ENCODE measurements around the gene FGR.

Gene FGR

DNA sequence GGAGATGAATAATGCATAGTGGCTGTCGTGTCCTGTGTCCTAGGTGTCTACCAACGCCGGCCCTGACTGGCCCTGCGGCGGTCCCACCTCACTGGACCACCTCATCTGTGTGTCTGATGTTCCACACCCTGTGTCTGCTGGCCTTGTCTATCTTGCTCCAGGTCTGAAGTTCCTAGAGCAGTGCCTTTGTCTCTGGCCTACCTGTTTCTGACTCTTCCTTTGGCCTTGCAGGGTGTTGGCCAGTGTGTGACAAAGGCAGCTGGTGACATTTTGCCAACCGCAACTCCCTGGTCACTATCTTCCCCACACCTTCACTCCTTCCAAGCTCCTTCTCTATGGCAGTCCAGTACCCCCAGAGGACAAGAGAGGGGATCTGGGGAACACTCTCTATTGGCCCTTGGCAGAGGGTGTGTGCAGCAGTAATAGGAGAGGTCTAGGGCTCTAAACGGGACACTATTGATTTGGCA, 29.7 kb downstream of the FGR start:
- H3K9ac ChIP-seq, result no peak overlapping the region
- no peak overlapping the region for H3K27ac ChIP-seq
- H3K27me3 ChIP-seq (ENCODE audit: insufficient read depth, low read depth), result no peaks in the 10 kb centered on the region

DNA sequence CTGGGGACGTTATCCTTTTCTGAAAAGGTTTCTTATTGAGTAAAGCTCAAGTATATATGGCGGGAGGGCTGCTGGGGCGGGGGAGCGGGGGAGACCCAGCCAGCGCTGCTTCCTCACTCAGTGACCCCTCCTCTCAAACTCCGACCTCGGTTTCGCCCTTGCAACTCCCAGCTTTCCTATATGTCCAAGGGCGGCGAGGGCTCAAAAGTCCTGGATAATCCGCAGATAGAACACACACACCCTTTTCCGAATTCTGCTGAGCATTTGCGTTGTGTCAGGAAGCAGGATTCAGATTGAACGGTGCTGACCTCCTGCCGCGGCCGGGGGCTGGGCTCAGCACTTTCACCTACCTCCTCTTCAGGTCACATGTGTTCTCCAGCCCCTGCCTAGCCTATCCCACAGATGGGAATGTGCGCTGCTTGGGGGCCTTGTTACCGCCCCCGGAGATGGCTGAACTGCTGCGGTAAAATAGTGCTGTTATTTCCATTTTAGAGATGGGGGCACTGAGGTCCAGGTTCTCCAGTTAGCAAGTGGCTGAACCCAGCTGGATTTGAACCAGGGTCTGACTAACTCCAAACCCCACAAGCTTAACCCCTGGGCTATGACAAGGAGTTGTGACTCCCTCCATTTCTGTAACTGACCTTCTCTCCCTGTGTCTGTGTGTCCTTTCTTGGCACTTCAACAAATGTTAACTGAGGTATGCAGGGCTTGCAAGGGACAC, 30.2 kb downstream of the FGR start:
- Histone ChIP-seq H3K4me1 (ENCODE audit: low read depth, poor library complexity, severe bottlenecking) (peaks cover 36% of the 10 kb centered on the region), H3K79me2 (ENCODE audit: insufficient read depth, low read depth) (no peaks in the 10 kb centered on the region), H3K36me3 (ENCODE audit: insufficient read depth) (no peaks in the 10 kb centered on the region), H2AFZ (ENCODE audit: low read depth) (peak overlapping the region; percentile 81; the same call in 1 of the 2 replicates), H3K4me2 (no peak overlapping the region; the same call in 1 of the 2 replicates), H3K27me3 (ENCODE audit: insufficient read depth, low read depth) (no peaks in the 10 kb centered on the region), H3K9ac (no peak overlapping the region), H3K4me3 (IDR thresholded peaks at IDR 0.05; ENCODE audit: insufficient read depth, low read depth, low read length) (no peak overlapping the region), H4K20me1 (ENCODE audit: insufficient read depth) (no peaks in the 10 kb centered on the region), H3K27ac (no peak overlapping the region)
- TF ChIP-seq, protein P1, sequence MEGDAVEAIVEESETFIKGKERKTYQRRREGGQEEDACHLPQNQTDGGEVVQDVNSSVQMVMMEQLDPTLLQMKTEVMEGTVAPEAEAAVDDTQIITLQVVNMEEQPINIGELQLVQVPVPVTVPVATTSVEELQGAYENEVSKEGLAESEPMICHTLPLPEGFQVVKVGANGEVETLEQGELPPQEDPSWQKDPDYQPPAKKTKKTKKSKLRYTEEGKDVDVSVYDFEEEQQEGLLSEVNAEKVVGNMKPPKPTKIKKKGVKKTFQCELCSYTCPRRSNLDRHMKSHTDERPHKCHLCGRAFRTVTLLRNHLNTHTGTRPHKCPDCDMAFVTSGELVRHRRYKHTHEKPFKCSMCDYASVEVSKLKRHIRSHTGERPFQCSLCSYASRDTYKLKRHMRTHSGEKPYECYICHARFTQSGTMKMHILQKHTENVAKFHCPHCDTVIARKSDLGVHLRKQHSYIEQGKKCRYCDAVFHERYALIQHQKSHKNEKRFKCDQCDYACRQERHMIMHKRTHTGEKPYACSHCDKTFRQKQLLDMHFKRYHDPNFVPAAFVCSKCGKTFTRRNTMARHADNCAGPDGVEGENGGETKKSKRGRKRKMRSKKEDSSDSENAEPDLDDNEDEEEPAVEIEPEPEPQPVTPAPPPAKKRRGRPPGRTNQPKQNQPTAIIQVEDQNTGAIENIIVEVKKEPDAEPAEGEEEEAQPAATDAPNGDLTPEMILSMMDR (conservative IDR thresholded peaks at IDR 0.05; ENCODE audit: low read depth, low read length), result no peak

More for the DNA sequence above, 29.7 kb downstream of the FGR start:
- Histone ChIP-seq H4K20me1 (ENCODE audit: insufficient read depth) (no peaks in the 10 kb centered on the region), H3K4me3 (IDR thresholded peaks at IDR 0.05; ENCODE audit: insufficient read depth, low read depth, low read length) (no peak overlapping the region), H3K79me2 (ENCODE audit: insufficient read depth, low read depth) (no peaks in the 10 kb centered on the region), H3K36me3 (ENCODE audit: insufficient read depth) (no peaks in the 10 kb centered on the region), H2AFZ (ENCODE audit: low read depth) (no peak overlapping the region), H3K4me2 (no peak overlapping the region), H3K4me1 (ENCODE audit: low read depth, poor library complexity, severe bottlenecking) (peaks cover 42% of the 10 kb centered on the region)
- TF ChIP-seq, protein P1 (conservative IDR thresholded peaks at IDR 0.05; ENCODE audit: low read depth, low read length), result no peak

GRCh38 chr1:27603681-27604578, 31.1 kb downstream of the FGR start, which contains the start of gene AHDC1:
Gene AHDC1 (minus strand): TSS chr1:27604144. CDS start chr1:27552115, 52,029 bp downstream.
- Histone ChIP-seq H3K27ac (no peak within 1 kb of the TSS), H3K4me1 (ENCODE audit: low read depth, poor library complexity, severe bottlenecking) (peaks cover 28% of the 10 kb centered on the region), H4K20me1 (ENCODE audit: insufficient read depth) (no peaks in the 10 kb centered on the region), H3K79me2 (ENCODE audit: insufficient read depth, low read depth) (no peaks in the 10 kb centered on the region), H3K27me3 (ENCODE audit: insufficient read depth, low read depth) (no peaks in the 10 kb centered on the region), H3K9ac (peak within 1 kb of the TSS; percentile 57), H2AFZ (ENCODE audit: low read depth) (peak within 1 kb of the TSS; percentile 81), H3K4me2 (peak within 1 kb of the TSS; percentile 45; the same call in 1 of the 2 replicates), H3K36me3 (ENCODE audit: insufficient read depth) (no peaks in the 10 kb centered on the region), H3K4me3 (IDR thresholded peaks at IDR 0.05; ENCODE audit: insufficient read depth, low read depth, low read length) (no peak within 1 kb of the TSS)
- TF ChIP-seq, protein P1 (conservative IDR thresholded peaks at IDR 0.05; ENCODE audit: low read depth, low read length), result no peak

DNA sequence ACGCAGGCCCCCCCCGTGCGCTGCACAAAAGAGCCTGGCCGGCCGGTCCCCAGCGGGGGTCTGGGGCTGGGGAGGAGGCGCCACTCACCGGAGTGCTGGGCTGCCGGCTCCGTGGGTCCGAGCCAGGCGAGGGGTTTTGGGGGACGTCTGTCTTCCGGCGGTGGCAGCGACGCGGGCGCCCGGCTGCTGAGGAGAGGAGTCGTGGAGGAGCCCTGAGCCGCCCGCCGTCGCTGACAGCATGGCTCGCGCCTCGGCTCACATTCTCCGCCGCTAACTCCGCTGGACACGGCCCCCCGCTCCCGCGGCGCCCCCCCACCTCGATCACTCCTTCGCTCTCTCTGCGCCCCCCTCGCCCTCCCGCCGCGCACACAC, 31.7 kb downstream of the FGR start:
- H3K4me2 ChIP-seq, result peak overlapping the region; percentile 45; the same call in 1 of the 2 replicates
- H3K27ac ChIP-seq, result no peak overlapping the region
- TF ChIP-seq, protein P1 (conservative IDR thresholded peaks at IDR 0.05; ENCODE audit: low read depth, low read length), result no peak
- H3K4me3 ChIP-seq (IDR thresholded peaks at IDR 0.05; ENCODE audit: insufficient read depth, low read depth, low read length), result no peak overlapping the region
- H3K4me1 ChIP-seq (ENCODE audit: low read depth, poor library complexity, severe bottlenecking), result peaks cover 24% of the 10 kb centered on the region
- H3K9ac ChIP-seq, result peak overlapping the region; percentile 57
- peak overlapping the region; percentile 81 for H2AFZ ChIP-seq (ENCODE audit: low read depth)
- H3K79me2 ChIP-seq (ENCODE audit: insufficient read depth, low read depth), result no peaks in the 10 kb centered on the region
- H3K27me3 ChIP-seq (ENCODE audit: insufficient read depth, low read depth), result no peaks in the 10 kb centered on the region
- H4K20me1 ChIP-seq (ENCODE audit: insufficient read depth), result no peaks in the 10 kb centered on the region
- no peaks in the 10 kb centered on the region for H3K36me3 ChIP-seq (ENCODE audit: insufficient read depth)
